Suppressor macrophage treated with lipopolysaccharide for 4 hours (primary cell): ENCODE measurements around the gene VWA3A.
A peak's percentile ranks its signal among the peaks of the same experiment; 100 is the strongest.
"Not testable (repeated sequence)": the region's sequence is repeated elsewhere in the genome, so short reads cannot be mapped to it uniquely, and the experiment has no call there.

Experiments
- DNase-seq: peaks from one replicate; pipeline ENCODE4 v3.0.0-alpha.2; 2020

The VWA3A gene

GRCh38 chr16:22092143-22092933 lies at the start of gene VWA3A:
Gene VWA3A, plus strand, starts transcription at chr16:22092541. Its CDS starts 97 bp downstream, at chr16:22092638.
- no peak for DNase-seq

GRCh38 chr16:22043882-22044281 lies 48.5 kb upstream of the VWA3A start:
- DNase-seq = not testable (repeated sequence)

DNA sequence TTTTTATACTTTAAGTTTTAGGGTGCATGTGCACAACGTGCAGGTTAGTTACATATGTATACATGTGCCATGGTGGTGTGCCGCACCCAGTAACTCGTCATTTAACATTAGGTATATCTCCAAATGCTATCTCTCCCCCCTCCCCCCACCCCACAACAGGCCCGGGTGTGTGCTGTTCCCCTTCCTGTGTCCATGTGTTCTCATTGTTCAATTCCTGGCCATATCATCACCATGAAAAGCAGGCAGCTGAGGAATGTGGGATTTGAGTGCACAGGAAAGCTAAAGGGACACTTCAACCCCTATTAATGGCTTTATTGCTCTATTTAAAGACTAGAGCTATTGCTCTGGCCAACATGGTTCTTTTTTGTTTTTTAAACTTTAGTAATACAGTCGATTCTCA lies 46.5 kb upstream of the VWA3A start:
- DNase-seq = not testable (repeated sequence)

GRCh38 chr16:22050963-22051362 lies 41.4 kb upstream of the VWA3A start:
- DNase-seq = no peak

DNA sequence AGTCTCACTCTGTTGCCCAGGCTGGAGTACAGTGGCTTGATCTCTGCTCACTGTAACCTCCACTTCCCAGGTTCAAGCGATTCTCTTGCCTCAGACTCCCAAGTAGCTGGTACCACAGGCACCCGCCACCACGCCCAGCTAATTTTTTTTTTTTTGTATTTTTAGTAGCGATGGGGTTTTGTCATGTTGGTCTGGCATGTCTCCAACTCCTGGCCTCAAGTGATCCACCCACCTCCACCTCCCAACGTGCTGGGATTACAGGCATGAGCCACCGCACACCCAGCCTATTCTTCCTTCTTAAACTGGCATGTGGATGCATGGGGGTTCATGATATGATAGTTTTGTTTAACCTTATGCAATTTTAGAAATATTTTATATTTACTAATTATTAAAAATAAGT lies 39.4 kb upstream of the VWA3A start:
- DNase-seq = no peak

DNA sequence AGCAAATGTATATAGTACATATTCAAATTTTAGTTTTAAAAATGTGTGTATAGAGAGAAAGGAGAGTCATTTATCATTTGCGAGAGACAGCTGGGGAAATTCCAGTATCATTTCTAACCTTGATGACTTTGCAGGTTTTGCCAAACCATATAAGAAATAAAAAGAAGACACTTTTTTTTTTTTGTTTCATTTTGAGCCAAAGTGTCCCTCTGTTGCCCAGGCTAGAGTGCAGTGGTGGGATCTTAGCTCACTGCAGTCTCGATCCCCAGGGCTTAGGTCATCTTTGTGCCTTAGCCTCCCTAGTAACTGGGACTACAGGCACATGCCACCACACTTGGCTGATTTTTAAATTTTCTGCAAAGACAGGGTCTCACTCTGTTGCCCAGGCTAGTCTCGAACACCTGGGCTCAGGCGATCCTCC lies 38.4 kb upstream of the VWA3A start:
- DNase-seq = no peak

GRCh38 chr16:22054847-22055590 lies 37.3 kb upstream of the VWA3A start:
- peak; percentile 20 for DNase-seq

GRCh38 chr16:22055881-22056280 lies 36.5 kb upstream of the VWA3A start:
- no peak for DNase-seq

GRCh38 chr16:22063888-22064467 lies 28.4 kb upstream of the VWA3A start:
- DNase-seq = no peak

DNA sequence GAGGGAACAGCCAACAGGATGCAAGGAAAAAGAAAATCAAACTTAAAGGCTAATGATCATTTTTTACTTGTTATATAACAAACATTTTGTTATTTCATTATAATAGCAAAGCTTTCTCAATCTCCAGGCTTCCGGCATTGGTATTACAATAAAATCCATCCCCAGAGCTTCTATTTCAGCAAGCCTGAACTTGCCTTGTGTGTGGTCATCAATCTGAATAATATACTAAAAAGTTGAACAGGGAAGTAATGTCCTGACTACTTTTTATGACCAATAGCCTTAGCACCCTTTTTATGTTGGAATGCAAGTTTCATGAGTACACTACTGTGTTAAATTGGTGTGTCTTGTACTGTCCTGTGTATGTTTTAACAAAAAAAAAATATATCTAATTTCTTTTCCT lies 27.1 kb upstream of the VWA3A start:
- DNase-seq = no peak

DNA sequence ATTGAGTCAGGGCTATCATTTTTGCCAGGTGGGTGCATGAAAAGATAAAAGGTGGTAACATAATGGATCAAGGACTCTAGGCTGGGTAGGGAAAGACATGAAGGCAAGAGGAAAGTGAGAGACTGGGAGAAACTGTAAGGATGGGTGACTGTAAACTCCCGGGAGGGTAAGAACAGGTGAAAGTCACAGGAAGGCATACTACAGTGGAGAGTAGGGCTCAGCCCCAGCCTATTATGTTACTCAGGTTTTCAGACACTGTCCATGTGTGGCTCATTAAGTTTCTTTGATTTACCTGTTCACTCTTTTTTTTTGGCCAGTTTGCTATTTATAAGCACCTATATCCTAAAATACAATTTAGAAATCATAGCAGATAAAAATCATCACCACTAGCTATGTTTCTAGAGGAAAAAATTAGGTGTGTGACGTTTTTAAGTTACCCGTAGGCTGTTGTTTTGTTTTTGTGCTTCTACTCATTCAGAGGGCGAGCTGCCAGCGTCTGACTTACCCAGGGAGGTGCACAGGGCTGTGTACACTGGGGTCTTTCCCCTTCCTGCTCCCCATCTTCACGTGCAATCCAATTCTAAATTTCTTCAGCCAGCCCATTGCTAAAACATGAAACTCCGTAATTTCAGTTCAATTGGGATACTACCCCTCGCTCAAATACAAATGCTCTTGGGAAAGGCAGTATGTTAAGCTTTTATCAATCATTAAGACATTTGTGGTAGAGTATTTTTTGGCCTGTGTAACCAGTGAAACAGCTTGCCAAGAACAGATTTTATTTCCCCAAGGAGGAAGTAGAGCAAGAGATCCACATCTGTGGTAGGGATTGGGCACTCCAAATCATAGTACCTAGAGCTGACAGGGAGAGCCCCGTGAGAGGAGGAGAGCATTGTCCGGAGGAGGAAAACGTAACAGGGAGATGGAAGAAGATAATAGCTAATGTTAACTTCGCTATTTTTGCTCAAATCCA lies 21.7 kb upstream of the VWA3A start:
- DNase-seq = no peak

- DNase-seq = no peak
Observed at GRCh38 chr16:22071331-22071910, 20.9 kb upstream of the VWA3A start.

DNA sequence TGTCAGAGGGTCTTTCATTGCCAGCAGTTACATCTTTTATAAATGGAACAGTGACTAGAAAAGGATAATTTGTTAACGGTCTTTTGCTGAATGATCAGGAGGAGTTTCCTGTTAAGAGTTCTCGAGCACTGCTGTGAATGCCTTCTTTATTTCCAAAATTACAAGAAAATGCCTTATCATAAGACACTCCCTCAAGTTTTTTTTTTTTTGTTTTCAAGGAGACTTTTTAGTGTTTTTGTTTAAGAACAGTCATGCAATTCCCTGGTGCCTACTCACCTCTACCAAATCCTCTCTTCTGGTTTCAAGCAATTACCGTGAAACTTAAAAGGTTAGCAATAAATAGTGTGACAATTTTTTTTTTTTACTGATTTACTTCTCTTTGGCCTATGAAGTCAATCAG lies 19.0 kb upstream of the VWA3A start:
- no peak for DNase-seq

- no peak for DNase-seq
Observed at GRCh38 chr16:22075043-22075757, 17.1 kb upstream of the VWA3A start.

- DNase-seq = no peak
Observed at GRCh38 chr16:22075776-22076175, 16.6 kb upstream of the VWA3A start.

- peak; percentile 74 for DNase-seq
Observed at GRCh38 chr16:22077700-22078313, 14.5 kb upstream of the VWA3A start.

GRCh38 chr16:22078656-22079055 lies 13.7 kb upstream of the VWA3A start:
- no peak for DNase-seq

DNA sequence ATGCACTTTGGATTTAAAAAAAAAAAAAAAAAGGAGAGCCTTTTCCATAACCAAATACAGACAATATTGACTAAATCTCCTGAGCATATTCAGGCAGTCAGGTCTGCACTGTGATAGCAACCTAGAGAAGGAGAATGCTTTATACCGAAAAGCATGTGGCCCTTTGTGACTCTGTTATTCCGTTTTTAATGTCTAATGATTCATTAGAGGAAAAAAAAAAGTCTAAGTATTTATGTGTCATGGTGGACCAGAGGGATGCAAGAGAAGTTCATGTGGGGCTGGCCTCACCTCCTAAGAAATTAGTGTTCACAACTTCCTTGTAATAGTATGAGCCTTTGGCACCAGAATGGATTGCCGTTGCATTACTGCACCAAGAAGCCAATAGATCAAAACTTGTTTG lies 11.3 kb upstream of the VWA3A start:
- DNase-seq = no peak

GRCh38 chr16:22086440-22086839 lies 5.9 kb upstream of the VWA3A start:
- DNase-seq = no peak

DNA sequence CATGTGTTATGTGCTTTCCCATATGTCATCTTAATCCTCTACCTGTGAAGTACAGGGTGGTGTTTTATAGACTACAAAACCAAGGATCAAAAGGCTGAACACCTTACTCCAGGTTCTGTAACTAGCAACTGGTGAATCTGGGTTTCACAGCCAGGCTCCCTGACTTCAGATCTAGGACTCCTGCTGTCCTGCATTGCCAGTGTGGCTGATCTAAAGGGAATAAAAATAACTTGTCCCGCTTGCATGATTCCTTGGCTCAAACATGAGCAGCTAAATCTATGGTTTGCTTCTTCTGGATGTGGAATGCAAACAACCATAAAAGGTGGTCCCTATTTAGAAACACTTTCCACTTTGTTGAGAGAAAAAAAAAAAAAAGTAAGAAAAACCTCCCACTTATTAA lies 3.7 kb upstream of the VWA3A start:
- DNase-seq = no peak

GRCh38 chr16:22089910-22090309 lies 2.4 kb upstream of the VWA3A start:
- DNase-seq = no peak
